ENCODE results near the gene KRT40.

GRCh38 chr17:41003926-41004325, 19.8 kb upstream of the KRT40 start:
- TF ChIP-seq EZH2phosphoT487 (IDR thresholded peaks at IDR 0.05; ENCODE audit: low read depth, severe bottlenecking, unreplicated experiment), result no peak
- TF ChIP-seq, protein P1, sequence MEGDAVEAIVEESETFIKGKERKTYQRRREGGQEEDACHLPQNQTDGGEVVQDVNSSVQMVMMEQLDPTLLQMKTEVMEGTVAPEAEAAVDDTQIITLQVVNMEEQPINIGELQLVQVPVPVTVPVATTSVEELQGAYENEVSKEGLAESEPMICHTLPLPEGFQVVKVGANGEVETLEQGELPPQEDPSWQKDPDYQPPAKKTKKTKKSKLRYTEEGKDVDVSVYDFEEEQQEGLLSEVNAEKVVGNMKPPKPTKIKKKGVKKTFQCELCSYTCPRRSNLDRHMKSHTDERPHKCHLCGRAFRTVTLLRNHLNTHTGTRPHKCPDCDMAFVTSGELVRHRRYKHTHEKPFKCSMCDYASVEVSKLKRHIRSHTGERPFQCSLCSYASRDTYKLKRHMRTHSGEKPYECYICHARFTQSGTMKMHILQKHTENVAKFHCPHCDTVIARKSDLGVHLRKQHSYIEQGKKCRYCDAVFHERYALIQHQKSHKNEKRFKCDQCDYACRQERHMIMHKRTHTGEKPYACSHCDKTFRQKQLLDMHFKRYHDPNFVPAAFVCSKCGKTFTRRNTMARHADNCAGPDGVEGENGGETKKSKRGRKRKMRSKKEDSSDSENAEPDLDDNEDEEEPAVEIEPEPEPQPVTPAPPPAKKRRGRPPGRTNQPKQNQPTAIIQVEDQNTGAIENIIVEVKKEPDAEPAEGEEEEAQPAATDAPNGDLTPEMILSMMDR (IDR thresholded peaks at IDR 0.05; ENCODE audit: poor library complexity), result no peak

Measured in hepatocyte (in vitro differentiated cells).